OCI-LY7 (cell line): Measurements from ENCODE around the gene HOXB5.
A peak's percentile ranks its signal among the peaks of the same experiment; 100 is the strongest.

Experiments
- CTCF ChIP-seq: fragments of 200-600 bp; sonication (generic); conservative IDR thresholded peaks from 2 replicates; pipeline ENCODE4 v1.5.1; 2014; ENCODE audit warnings: mild to moderate bottlenecking, antibody characterized with exemption, low read length, moderate library complexity, mixed read lengths
- EZH2phosphoT487 ChIP-seq: fragments of 200-600 bp; sonication (generic); IDR thresholded peaks from 2 replicates; pipeline ENCODE4 v1.6.1; 2018; ENCODE audit warnings: low read depth, borderline replicate concordance, mild to moderate bottlenecking, mixed run types, antibody characterized with exemption, low read length, moderate library complexity, mixed read lengths

- no peak for TF ChIP-seq CTCF
- 0 out of 2 replicates have a peak, but pooled peaks have one; percentile 5 for TF ChIP-seq EZH2phosphoT487
These were observed 5.1 kb downstream of the HOXB5 start for GRCh38 chr17:48588528-48588927.
